GM12875 (cell line): Measurements from ENCODE around the gene SYDE1.

Source experiments
- H3K4me3 ChIP-seq: one replicate; pipeline ENCODE4 v1.5.1; 2011; ENCODE audit warnings: low read depth, low read length, control low read depth
- TF ChIP-seq, protein P1 (sequence below): IDR thresholded peaks from 2 replicates; pipeline ENCODE4 v1.5.1; 2011; ENCODE audit warnings: low read depth, mild to moderate bottlenecking, control low read depth, inconsistent platforms, low read length, moderate library complexity, borderline replicate concordance; ENCODE audit not compliant: insufficient read depth

The SYDE1 gene

DNA sequence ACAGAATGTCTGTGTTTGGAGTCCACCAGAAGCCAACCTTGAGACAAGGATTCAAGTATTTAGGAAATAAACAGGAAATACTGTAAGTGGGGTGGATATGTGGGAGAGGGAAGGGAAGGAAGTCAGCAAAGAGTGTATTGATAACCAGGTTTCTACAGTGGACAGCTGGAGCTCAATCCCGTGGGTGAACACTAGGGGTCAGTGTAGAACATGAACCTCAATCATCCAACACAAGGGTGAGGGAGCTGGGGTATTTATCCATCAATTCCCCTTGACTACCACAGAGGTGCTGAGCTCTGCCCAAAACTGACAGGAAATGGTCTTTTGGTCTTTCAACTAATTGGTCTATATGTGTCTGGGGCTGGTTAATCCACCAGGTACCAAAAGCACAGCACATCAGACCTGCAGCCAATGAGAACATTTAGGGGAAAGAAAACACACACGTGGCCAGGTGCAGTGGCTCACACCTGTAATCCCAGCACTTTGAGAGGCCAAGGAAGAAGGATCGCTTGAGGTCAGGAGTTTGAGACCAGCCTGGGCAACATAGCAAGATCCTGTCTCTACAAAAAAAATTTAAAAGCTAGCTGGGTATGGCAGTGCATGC, 5.6 kb upstream of the SYDE1 start:
- no peak overlapping the region for H3K4me3 ChIP-seq
- TF ChIP-seq, protein P1, sequence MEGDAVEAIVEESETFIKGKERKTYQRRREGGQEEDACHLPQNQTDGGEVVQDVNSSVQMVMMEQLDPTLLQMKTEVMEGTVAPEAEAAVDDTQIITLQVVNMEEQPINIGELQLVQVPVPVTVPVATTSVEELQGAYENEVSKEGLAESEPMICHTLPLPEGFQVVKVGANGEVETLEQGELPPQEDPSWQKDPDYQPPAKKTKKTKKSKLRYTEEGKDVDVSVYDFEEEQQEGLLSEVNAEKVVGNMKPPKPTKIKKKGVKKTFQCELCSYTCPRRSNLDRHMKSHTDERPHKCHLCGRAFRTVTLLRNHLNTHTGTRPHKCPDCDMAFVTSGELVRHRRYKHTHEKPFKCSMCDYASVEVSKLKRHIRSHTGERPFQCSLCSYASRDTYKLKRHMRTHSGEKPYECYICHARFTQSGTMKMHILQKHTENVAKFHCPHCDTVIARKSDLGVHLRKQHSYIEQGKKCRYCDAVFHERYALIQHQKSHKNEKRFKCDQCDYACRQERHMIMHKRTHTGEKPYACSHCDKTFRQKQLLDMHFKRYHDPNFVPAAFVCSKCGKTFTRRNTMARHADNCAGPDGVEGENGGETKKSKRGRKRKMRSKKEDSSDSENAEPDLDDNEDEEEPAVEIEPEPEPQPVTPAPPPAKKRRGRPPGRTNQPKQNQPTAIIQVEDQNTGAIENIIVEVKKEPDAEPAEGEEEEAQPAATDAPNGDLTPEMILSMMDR: peak; percentile 63; the same call in 1 of the 2 replicates

DNA sequence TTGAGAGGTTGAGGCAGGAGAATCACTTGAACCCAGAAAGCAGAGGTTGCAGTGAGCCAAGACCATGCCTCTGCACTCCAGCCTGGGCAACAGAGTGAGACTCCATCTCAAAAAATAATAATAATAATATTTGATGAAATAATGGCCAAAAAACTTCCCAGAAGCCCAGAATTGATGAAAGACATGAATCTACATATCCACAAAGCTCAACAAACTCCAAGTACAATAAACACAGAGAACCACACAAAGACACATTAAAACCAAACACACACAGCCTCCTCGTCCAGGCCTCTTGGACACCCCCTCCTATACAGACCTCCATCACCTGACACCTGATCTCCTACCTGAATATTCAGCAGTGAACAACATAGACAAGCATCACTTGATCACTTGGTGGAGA, 3.2 kb upstream of the SYDE1 start:
- TF ChIP-seq, protein P1: no peak
- no peak overlapping the region for H3K4me3 ChIP-seq

DNA sequence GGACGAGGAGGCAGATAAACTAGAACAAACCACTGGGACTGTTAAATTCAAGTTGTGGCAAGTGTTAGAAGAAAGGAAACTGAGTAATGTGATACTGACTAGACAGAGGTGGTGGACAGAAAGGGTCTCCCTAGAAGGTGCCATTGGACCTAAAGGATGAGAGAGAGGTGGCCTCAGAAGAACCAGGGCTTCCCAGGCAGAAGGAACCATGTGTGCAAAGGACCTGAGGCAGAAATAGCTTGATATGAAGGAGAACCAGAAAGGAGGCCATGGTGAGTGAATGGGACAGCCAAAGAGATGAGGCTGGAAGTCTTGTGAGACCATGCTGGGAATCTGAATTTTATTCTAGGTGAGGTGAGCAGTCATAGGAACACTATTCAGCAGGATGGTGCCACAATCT, 2.8 kb upstream of the SYDE1 start:
- no peak overlapping the region for H3K4me3 ChIP-seq
- TF ChIP-seq, protein P1: no peak

DNA sequence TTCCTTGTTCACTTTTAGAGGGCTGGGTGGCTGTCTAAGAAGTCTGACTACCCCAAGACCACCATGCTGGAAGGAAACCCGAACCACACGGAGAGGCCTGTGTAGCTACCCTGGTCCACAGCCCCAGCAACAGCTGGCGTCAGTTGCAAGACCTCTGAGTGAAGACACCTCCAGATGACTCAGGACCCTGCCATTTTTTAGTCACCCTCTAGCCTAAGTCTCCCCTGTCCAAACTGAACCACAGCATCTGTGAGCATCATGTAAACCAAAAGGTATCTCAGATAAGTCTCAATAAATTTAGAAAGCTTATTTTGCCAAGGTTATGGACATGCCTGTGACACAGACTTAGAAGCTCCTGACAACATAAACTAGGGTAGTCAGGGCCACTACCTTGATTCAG, 2.2 kb upstream of the SYDE1 start:
- no peak overlapping the region for H3K4me3 ChIP-seq
- TF ChIP-seq, protein P1: no peak

- no peak overlapping the region for H3K4me3 ChIP-seq
- TF ChIP-seq, protein P1: no peak
Measured at GRCh38 chr19:15108145-15108844, 1.1 kb downstream of the SYDE1 start.

DNA sequence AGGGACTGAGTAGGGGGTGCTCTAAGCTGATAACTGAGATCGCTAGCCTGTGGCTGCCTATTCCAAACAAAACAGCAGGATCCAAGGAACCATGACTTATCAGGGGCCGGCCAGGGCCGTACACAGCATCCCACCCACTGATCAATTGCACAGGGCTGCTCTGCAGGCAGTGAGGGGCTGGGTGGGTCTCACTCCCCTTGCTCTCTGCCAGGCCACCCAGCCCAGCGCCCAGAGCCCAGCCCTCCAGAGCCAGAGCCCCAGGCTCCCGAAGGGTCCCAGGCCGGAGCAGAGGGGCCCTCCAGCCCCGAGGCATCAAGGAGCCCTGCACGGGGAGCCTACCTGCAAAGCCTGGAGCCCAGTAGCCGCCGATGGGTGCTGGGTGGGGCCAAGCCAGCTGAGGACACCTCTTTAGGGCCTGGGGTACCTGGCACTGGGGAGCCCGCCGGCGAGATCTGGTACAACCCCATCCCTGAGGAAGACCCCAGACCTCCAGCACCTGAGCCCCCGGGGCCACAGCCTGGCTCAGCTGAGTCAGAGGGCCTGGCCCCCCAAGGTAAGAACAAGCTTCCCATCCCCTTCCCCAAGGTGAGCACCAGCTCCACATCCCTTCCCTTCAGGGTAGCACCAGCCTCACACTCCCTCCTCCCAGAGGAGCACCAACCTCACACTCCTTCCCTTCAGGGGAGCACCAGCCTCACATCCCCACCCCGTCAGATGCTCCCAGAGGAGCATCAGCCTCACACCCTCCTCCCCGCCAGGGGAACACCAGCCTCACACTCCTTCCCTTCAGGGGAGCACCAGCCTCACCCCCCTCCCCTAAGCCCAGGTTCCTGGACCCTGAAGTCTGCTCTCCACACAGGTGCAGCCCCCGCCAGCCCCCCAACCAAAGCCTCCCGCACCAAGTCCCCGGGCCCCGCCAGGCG, 1.9 kb downstream of the SYDE1 start:
- H3K4me3 ChIP-seq: no peak overlapping the region
- TF ChIP-seq, protein P1: no peak
